Loucy (cell line): ENCODE data around the gene ATP6V0D1.

Experiments used
- H2AFZ ChIP-seq: fragments of 200-600 bp; sonication (generic); 2 replicates; pipeline ENCODE4 v1.6.0; 2016; ENCODE audit warnings: antibody characterized with exemption, mild to moderate bottlenecking, low read length, moderate library complexity
- H3F3A ChIP-seq: fragments of 200-600 bp; 2 replicates; pipeline ENCODE4 v1.6.0; 2016; ENCODE audit warnings: antibody characterized with exemption, low read depth, mild to moderate bottlenecking
- H3K27me3 ChIP-seq: fragments of 200-600 bp; sonication (generic); 2 replicates; pipeline ENCODE4 v1.6.1; 2014; ENCODE audit warnings: low read length, mild to moderate bottlenecking; ENCODE audit not compliant: insufficient read depth, poor library complexity, severe bottlenecking
- H3K36me3 ChIP-seq: fragments of 200-600 bp; sonication (generic); 2 replicates; pipeline ENCODE4 v1.6.1; 2016; ENCODE audit warnings: low read length; ENCODE audit not compliant: insufficient read depth
- H3K4me1 ChIP-seq: fragments of 200-600 bp; sonication (generic); 2 replicates; pipeline ENCODE4 v1.5.1; 2014; ENCODE audit warnings: low read length, mild to moderate bottlenecking; ENCODE audit not compliant: insufficient read depth, poor library complexity, severe bottlenecking
- H3K4me2 ChIP-seq: fragments of 200-600 bp; sonication (generic); 2 replicates; pipeline ENCODE4 v1.6.0; 2014; ENCODE audit warnings: antibody characterized with exemption, low read length, low read depth, mild to moderate bottlenecking; ENCODE audit not compliant: poor library complexity, severe bottlenecking
- H3K4me3 ChIP-seq: fragments of 200-600 bp; sonication (generic); 2 replicates; pipeline ENCODE4 v1.5.1; 2014; ENCODE audit warnings: low read length, mild to moderate bottlenecking, mixed read lengths; ENCODE audit not compliant: poor library complexity, severe bottlenecking
- H3K79me2 ChIP-seq: fragments of 200-600 bp; sonication (generic); 2 replicates; pipeline ENCODE4 v1.6.1; 2014; ENCODE audit warnings: low read length; ENCODE audit not compliant: insufficient read depth
- H3K9ac ChIP-seq: fragments of 200-600 bp; sonication (generic); 2 replicates; pipeline ENCODE4 v1.6.0; 2014; ENCODE audit warnings: mild to moderate bottlenecking, low read depth, low read length, moderate library complexity; ENCODE audit not compliant: poor library complexity, severe bottlenecking
- H3K9me2 ChIP-seq: fragments of 200-600 bp; sonication (generic); replicated peaks from 2 replicates; pipeline ENCODE4 v1.6.1; 2016; ENCODE audit warnings: low read depth, low read length, mixed read lengths
- H3K9me3 ChIP-seq: fragments of 200-600 bp; sonication (generic); 2 replicates; pipeline ENCODE4 v1.6.1; 2014; ENCODE audit warnings: mild to moderate bottlenecking, antibody characterized with exemption, low read length, low read depth; ENCODE audit not compliant: insufficient read depth
- H4K20me1 ChIP-seq: fragments of 200-600 bp; sonication (generic); 2 replicates; pipeline ENCODE4 v1.6.0; 2014; ENCODE audit warnings: antibody characterized with exemption, low read length, mild to moderate bottlenecking; ENCODE audit not compliant: insufficient read depth, poor library complexity, severe bottlenecking
- CTCF ChIP-seq: fragments of 200-600 bp; sonication (generic); conservative IDR thresholded peaks from 2 replicates; pipeline ENCODE4 v1.5.1; 2014; ENCODE audit warnings: mild to moderate bottlenecking, antibody characterized with exemption, low read length
- EZH2phosphoT487 ChIP-seq: fragments of 200-600 bp; IDR thresholded peaks from 2 replicates; pipeline ENCODE4 v1.6.1; 2018; ENCODE audit warnings: antibody characterized with exemption, mild to moderate bottlenecking, moderate library complexity, borderline replicate concordance

ATP6V0D1 gene

GRCh38 chr16:67398546-67399217 is 82.3 kb downstream of the ATP6V0D1 start:
- H3K9ac ChIP-seq, result no peak overlapping the region
- H4K20me1 ChIP-seq, result no peaks in the 10 kb centered on the region
- no peak for TF ChIP-seq EZH2phosphoT487
- no peak overlapping the region for H3K4me2 ChIP-seq
- H3K9me2 ChIP-seq, result no peaks in the 10 kb centered on the region
- H3F3A ChIP-seq, result no peaks in the 10 kb centered on the region
- no peaks in the 10 kb centered on the region for H3K36me3 ChIP-seq
- no peaks in the 10 kb centered on the region for H3K79me2 ChIP-seq
- H3K4me3 ChIP-seq, result no peak overlapping the region
- H2AFZ ChIP-seq, result no peak overlapping the region
- peaks cover under 1% of the 10 kb centered on the region for H3K4me1 ChIP-seq
- no peaks in the 10 kb centered on the region for H3K9me3 ChIP-seq
- no peaks in the 10 kb centered on the region for H3K27me3 ChIP-seq

- Histone ChIP-seq H3F3A (no peaks in the 10 kb centered on the region), H3K9me3 (no peaks in the 10 kb centered on the region), H3K9me2 (no peaks in the 10 kb centered on the region), H3K4me1 (no peaks in the 10 kb centered on the region), H3K4me3 (no peak overlapping the region), H4K20me1 (no peaks in the 10 kb centered on the region), H3K4me2 (no peak overlapping the region), H3K36me3 (no peaks in the 10 kb centered on the region), H2AFZ (no peak overlapping the region), H3K27me3 (no peaks in the 10 kb centered on the region), H3K9ac (no peak overlapping the region), H3K79me2 (no peaks in the 10 kb centered on the region)
- TF ChIP-seq EZH2phosphoT487 (no peak), CTCF (no peak)
Observed at GRCh38 chr16:67397812-67398545, 83.0 kb downstream of the ATP6V0D1 start.

GRCh38 chr16:67397036-67397801 is 83.7 kb downstream of the ATP6V0D1 start:
- Histone ChIP-seq H3K79me2 (no peaks in the 10 kb centered on the region), H3K27me3 (no peaks in the 10 kb centered on the region), H2AFZ (no peak overlapping the region)

More at GRCh38 chr16:67397036-67397801, 83.7 kb downstream of the ATP6V0D1 start:
- H3K9me2 ChIP-seq, result no peaks in the 10 kb centered on the region
- no peaks in the 10 kb centered on the region for H3K9me3 ChIP-seq
- H4K20me1 ChIP-seq, result no peaks in the 10 kb centered on the region
- H3K9ac ChIP-seq, result no peak overlapping the region
- H3K4me3 ChIP-seq, result no peak overlapping the region
- no peaks in the 10 kb centered on the region for H3F3A ChIP-seq
- no peak overlapping the region for H3K4me2 ChIP-seq
- TF ChIP-seq EZH2phosphoT487 (no peak), CTCF (no peak)
- H3K36me3 ChIP-seq, result no peaks in the 10 kb centered on the region
- no peaks in the 10 kb centered on the region for H3K4me1 ChIP-seq
